COLO668 (cell line): Measurements from ENCODE around the gene PRR23C.

Source experiments
- DNase-seq: peaks from one replicate; lab custom pipeline; 2025; ENCODE audit not compliant: unreplicated experiment; lab: John Stamatoyannopoulos, UW

The PRR23C gene

DNA sequence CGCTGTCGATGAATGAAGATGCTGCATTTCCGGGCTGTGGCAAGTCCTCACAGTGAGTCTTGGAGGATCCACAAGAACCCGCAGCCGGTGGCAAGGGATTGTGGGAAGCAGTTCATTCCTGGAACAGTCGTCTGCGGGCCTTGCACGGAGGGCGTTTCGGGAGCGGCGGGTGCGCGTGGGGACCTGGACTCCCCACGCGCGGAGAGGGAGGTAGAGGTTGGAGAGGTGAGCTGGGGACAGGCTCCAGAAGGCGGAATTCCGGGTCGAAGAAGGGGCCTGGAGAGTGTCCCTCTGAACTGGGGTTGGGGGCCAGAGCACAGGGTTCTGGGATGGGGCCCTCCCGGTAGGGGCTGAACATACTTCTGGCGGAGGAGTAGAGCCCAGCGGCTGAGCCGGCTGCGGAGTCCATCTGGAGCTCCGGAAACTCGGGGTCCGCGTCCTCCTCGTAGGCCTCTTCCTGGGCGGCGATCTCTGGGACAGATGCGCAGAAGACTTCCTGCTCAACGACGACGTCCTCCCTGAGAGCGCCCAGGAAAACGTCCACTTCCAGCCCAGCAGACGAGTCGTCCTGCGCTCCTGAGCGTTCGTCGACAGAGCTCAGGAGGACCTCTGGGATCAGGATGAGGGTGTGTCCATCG is 39.2 kb downstream of the PRR23C start:
- DNase-seq: no peak

DNA sequence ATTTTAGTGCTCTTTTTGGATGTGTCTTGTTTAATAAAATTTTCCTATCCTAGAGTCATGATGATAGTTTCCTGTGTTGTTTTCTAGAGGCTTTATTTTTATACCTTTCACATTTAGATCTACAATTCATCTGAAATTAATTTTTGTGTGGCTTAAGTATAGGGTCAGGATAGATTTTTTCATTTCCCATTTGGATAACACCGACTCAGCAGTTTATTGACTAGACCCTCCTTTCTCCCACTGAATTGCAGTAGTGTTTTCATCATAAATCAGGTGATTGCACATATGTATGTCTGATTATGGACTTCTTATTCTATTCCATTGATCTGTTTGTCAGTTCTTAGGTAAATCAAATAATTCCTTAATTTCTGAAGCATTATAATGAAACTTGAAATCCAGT is 49.0 kb downstream of the PRR23C start:
- DNase-seq: no peak
